Purkinje cell (primary cell): ENCODE results near the gene MFSD12. TPM values are rescaled to one million over a fixed set of nuclear protein-coding genes. Genes with fewer than 3 reads are reported as not detected.

Experiments
- polyA plus RNA-seq: library from polyadenylated mRNA; unstranded; fragments of >200 nt; fragmentation: Nextera tagmentation; gene quantifications from 2 replicates; pipeline ENCODE4 v1.2.1, GENCODE V29; 2014

Gene MFSD12
- polyA plus RNA-seq, result 1.3 and 2.6 TPM in 2 replicates

DNA sequence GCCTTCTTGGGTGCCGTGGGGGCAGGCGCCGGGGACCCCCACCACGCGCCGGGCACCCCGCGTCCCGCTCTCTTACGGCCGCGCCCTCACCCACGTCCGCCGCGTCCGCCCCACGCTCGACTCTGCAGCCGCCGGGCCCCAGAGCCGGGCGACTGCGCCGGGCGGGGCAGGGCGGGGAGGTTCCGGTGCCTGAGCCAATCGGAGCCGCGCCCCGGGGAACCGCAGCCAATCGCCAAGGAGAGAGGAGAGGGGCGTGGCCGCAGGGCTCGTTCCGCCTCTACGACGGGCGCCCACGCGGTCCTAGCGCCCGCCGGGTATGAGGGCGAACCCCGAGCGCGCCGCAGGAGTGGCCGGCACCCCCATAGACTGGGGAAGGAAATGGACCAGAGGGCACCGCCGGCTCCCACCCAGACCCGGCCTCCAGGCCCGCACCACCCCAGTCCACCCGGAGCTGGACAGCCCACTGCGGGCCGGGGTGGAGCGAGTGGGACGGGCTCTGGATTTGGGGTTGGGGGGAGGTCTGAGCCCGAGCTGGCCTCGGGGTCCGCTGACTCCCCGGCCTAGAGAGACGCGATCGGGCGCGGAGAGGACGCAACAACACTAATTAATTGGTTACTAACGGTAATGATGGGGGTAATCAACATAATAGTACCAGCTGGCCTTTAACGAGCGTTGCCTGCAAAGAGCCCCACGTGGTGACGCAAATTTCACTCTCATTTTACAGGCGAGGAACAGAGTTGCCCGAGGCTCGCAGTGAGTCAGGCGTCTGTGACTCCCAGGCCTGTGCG is at the start of gene MFSD12:
Gene MFSD12, minus strand, starts transcription at position 126 of the 788 bp plus-strand sequence. CDS start 183 bp downstream, outside the sequence.

DNA sequence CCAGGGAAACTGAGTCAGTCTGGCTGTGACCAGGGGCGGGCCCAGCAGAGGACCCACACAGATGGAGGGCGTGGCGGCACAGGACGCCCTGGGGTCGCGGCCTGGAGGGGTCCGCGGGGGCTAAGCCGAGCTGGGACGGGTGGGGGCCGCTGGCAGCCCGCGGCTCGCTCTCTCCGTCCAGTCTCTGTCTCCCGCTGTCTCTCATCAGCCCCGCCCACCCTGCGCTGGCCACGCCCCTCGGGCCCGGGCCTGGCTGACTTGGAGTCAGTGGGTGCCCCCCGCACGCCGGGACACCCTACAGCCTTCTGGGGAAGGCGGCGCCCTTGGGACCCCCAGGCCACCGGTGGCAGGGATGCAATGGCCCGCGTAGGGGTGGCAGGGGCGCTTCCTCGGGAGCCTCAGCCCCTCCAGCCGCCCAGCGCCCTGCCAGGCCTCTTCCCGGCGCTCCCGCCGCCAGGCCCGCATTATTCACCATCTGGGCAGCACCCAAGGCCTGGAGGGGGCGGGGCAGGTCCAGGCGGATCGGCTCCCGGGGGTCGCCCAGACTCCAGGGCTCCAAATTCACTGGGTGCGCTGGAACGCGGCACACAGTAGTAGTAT is 49.4 kb upstream of the MFSD12 start, which contains the start of gene TBXA2R:
Gene TBXA2R, minus strand, starts transcription at position 186 of the 600 bp plus-strand sequence. CDS start 6,241 bp downstream, outside the sequence.

GRCh38 chr19:3585301-3586126 is 28.1 kb upstream of the MFSD12 start, which contains the start of gene GIPC3:
TSS of gene GIPC3 (plus strand) at chr19:3585478. CDS start at chr19:3585598, 120 bp downstream.

DNA sequence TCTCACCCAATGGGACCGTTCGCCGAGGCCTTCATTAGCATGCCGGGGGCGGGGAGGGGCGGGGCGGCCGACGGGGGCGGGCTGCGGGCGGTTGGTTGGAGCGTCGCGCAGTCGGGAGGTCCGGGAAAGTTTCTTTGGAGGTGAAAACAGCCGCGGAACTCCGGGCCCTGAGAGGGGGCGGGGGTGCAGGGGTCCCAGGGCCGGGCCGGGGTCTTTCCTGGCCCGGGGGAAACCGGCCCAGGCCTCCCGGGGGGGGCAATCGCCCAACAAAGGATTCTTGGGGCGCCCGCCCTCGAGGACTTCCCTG is 15.4 kb upstream of the MFSD12 start, which contains the start of gene HMG20B:
Gene HMG20B, plus strand, starts transcription at position 90 of the 307 bp plus-strand sequence. CDS start 366 bp downstream, outside the sequence.

GRCh38 chr19:3538965-3539755 is 18.2 kb downstream of the MFSD12 start, which contains the start of gene TEKTIP1:
TSS of gene TEKTIP1 (plus strand) at chr19:3539174. CDS start at chr19:3539178, 4 bp downstream.

GRCh38 chr19:3505598-3506383 is 51.6 kb downstream of the MFSD12 start, which contains the start of gene FZR1:
TSS of gene FZR1 (plus strand) at chr19:3506311. CDS start at chr19:3522990, 16,679 bp downstream.

GRCh38 chr19:3500429-3501101 is 56.8 kb downstream of the MFSD12 start, which contains the start of gene DOHH:
TSS of gene DOHH (minus strand) at chr19:3500674. CDS start at chr19:3496814, 3,860 bp downstream.

Other genes with a start within 250 kb of the MFSD12 start
- gene NFIC, start 191.0 kb downstream of the MFSD12 start, polyA plus RNA-seq, result 1.4 and 5.7 TPM in 2 replicates
- 3.3 TPM in 1 of 2 replicates, not detected in the other for gene SMIM24, start 77.1 kb downstream of the MFSD12 start, polyA plus RNA-seq
- not detected in 2 replicates for gene SMIM44, start 74.1 kb downstream of the MFSD12 start, polyA plus RNA-seq
- 0.27 and 0.31 TPM in 2 replicates for gene DOHH, start 56.9 kb downstream of the MFSD12 start, polyA plus RNA-seq
- 0.38 and 1.2 TPM in 2 replicates for gene FZR1, start 51.3 kb downstream of the MFSD12 start, polyA plus RNA-seq
- not detected in 2 replicates for gene TEKTIP1, start 18.4 kb downstream of the MFSD12 start, polyA plus RNA-seq
- gene HMG20B, start 15.4 kb upstream of the MFSD12 start, polyA plus RNA-seq, result 0.35 and 1.9 TPM in 2 replicates
- not detected in 2 replicates for gene GIPC3, start 27.9 kb upstream of the MFSD12 start, polyA plus RNA-seq
- gene TBXA2R, start 49.3 kb upstream of the MFSD12 start, polyA plus RNA-seq, result not detected in 2 replicates
- 0.78 and 3.6 TPM in 2 replicates for gene CACTIN, start 69.2 kb upstream of the MFSD12 start, polyA plus RNA-seq
- 2.9 and 6.6 TPM in 2 replicates for gene PIP5K1C, start 142.9 kb upstream of the MFSD12 start, polyA plus RNA-seq
- not detected in 2 replicates for gene TJP3, start 150.8 kb upstream of the MFSD12 start, polyA plus RNA-seq
- 0.35 TPM in 2 replicates for gene APBA3, start 204.1 kb upstream of the MFSD12 start, polyA plus RNA-seq
- gene MRPL54, start 205.1 kb upstream of the MFSD12 start, polyA plus RNA-seq, result 26.8 and 57.2 TPM in 2 replicates
- gene RAX2, start 214.6 kb upstream of the MFSD12 start, polyA plus RNA-seq, result not detected in 2 replicates
- gene MATK, start 228.8 kb upstream of the MFSD12 start, polyA plus RNA-seq, result 0.34 TPM in 1 of 2 replicates, not detected in the other